Type B pancreatic cell (in vitro differentiated cells): ENCODE results near the gene NCAN. TPM values are rescaled to one million over a fixed set of nuclear protein-coding genes. Genes with fewer than 3 reads are reported as not detected.
A peak's percentile ranks its signal among the peaks of the same experiment; 100 is the strongest.

Source experiments
- DNase-seq: peaks from one replicate; pipeline ENCODE4 v3.0.0; 2021; ENCODE audit warnings: mixed read lengths; ENCODE audit not compliant: unreplicated experiment; ENCODE audit errors: extremely low spot score
- H3K27ac Mint-ChIP-seq: 2 replicates; pipeline ENCODE4 v1.8.0; 2021; ENCODE audit warnings: mild to moderate bottlenecking, mixed read lengths
- H3K27me3 Mint-ChIP-seq: 2 replicates; pipeline ENCODE4 v1.8.0; 2021; ENCODE audit warnings: mixed read lengths
- H3K36me3 Mint-ChIP-seq: 2 replicates; pipeline ENCODE4 v1.8.0; 2021; ENCODE audit warnings: mixed read lengths
- H3K4me1 Mint-ChIP-seq: one replicate; pipeline ENCODE4 v1.8.0; 2021; ENCODE audit warnings: mixed read lengths; ENCODE audit not compliant: unreplicated experiment
- H3K4me3 Mint-ChIP-seq: 2 replicates; pipeline ENCODE4 v1.8.0; 2021; ENCODE audit warnings: mild to moderate bottlenecking, mixed read lengths
- H3K9me3 Mint-ChIP-seq: 2 replicates; pipeline ENCODE4 v1.8.0; 2021; ENCODE audit warnings: mixed read lengths
- total RNA-seq: library from RNA; stranded (reverse); gene quantifications from 2 replicates; pipeline ENCODE4 v1.2.1, GENCODE V29; 2021; ENCODE audit warnings: low replicate concordance
- TF ChIP-seq, protein P1 (sequence below): fragments of 200-600 bp; sonication (generic); conservative IDR thresholded peaks from 2 replicates; pipeline ENCODE4 v1.5.0; 2021; ENCODE audit warnings: antibody characterized with exemption, mild to moderate bottlenecking

NCAN gene
- total RNA-seq, 1 donor from 2014 or later: 0.80 TPM

DNA sequence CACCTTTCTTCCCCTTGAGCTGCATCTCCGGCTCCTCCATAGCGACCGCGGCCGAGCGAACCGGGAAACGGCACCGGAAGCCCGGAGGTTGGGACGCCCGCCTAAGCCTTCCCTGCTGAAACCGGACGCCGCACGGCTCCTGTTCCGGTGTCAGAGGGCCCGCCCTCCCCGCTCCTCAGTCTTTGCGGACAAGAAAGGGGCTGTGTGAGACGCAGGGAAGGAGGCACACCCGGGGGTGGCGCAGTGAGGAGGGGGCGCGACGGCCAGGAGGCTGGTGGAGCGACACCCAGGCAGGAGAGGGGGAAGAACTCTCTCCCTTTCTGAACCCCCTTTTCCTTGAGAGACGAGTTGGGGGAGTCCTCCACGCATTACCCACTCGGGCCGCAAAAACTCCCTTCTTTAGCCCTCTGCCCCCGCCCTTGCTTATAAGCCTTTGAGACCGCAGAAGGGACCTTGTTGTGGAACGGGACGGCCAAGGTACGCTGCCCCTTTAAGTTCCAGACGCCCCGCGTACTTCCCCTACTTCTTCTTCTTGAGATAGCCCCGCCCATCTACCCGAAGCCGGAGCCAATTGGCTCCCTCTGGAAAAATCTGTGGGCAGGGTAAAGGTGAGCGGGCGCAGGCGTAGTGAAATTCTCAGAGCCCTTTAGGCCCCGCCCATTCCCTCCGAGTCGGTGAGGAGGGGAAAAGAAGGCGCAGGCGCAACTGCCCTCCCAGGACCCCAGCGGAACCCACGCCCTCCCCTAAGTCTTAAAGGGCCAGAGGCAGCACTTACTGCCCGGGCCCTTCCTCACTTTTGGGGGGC is 19.5 kb upstream of the NCAN start, which contains the start of the genes BORCS8 and RFXANK:
Gene BORCS8 (minus strand): TSS at position 75 of the 805 bp plus-strand sequence. CDS start 35 bp downstream, at position 40.
Gene RFXANK (plus strand): TSS at position 181 of the 805 bp plus-strand sequence. CDS start 1,689 bp downstream, outside the sequence.
- peak within 1 kb of the TSS; percentile 98 for H3K4me3 Mint-ChIP-seq
- DNase-seq: peak; percentile 98
- H3K9me3 Mint-ChIP-seq: no peaks in the 10 kb centered on the region
- peaks cover 4% of the 10 kb centered on the region for H3K36me3 Mint-ChIP-seq
- H3K27ac Mint-ChIP-seq: peak within 1 kb of the TSS; percentile 99
- no peaks in the 10 kb centered on the region for H3K27me3 Mint-ChIP-seq
- TF ChIP-seq, protein P1, sequence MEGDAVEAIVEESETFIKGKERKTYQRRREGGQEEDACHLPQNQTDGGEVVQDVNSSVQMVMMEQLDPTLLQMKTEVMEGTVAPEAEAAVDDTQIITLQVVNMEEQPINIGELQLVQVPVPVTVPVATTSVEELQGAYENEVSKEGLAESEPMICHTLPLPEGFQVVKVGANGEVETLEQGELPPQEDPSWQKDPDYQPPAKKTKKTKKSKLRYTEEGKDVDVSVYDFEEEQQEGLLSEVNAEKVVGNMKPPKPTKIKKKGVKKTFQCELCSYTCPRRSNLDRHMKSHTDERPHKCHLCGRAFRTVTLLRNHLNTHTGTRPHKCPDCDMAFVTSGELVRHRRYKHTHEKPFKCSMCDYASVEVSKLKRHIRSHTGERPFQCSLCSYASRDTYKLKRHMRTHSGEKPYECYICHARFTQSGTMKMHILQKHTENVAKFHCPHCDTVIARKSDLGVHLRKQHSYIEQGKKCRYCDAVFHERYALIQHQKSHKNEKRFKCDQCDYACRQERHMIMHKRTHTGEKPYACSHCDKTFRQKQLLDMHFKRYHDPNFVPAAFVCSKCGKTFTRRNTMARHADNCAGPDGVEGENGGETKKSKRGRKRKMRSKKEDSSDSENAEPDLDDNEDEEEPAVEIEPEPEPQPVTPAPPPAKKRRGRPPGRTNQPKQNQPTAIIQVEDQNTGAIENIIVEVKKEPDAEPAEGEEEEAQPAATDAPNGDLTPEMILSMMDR: no peak
- peaks cover 10% of the 10 kb centered on the region for H3K4me1 Mint-ChIP-seq

DNA sequence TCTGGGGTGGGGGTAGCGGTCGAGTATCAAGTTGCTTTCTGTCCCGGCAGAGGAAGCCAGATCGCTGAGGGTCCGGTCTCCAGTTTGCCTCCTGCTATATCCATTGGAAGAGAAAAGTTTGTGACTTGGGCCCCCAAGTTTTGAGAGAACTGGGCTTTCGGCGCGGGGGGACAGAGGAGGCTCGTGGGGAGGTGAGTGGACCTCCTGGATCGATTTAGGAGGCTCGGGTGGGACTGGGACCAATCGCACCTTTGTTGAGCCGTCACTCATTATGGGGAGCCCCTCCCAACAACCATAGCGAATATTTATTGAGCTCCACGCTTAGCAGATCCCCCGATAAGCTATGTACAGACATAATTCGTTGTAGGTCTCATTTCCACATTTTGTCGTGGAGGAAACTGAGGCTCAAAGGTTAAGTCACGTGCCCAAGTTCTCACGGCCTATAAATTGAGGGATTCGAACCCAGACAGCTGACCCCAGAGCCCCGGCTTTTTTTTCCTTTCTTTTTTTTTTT is 18.8 kb upstream of the NCAN start:
- TF ChIP-seq, protein P1: no peak
- no peak for DNase-seq
- H3K27ac Mint-ChIP-seq: peak overlapping the region; percentile 99
- no peaks in the 10 kb centered on the region for H3K9me3 Mint-ChIP-seq
- peak overlapping the region; percentile 98 for H3K4me3 Mint-ChIP-seq
- H3K36me3 Mint-ChIP-seq: peaks cover 4% of the 10 kb centered on the region
- no peaks in the 10 kb centered on the region for H3K27me3 Mint-ChIP-seq
- H3K4me1 Mint-ChIP-seq: peaks cover 10% of the 10 kb centered on the region

DNA sequence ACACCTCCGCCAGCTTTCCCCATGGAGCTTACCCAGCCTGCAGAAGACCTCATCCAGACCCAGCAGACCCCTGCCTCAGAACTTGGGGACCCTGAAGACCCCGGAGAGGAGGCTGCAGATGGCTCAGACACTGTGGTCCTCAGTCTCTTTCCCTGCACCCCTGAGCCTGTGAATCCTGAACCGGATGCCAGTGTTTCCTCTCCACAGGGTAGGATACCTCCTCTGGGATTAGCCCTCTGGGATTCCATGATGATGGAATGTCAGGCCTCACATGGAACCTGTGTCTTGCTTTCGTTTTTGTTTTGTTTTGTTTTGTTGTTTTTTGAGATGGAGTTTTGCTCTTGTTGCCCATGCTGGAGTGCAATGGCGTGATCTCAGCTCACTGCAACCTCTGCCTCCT is 17.8 kb upstream of the NCAN start:
- Mint-ChIP-seq H3K36me3 (peaks cover 7% of the 10 kb centered on the region), H3K9me3 (no peaks in the 10 kb centered on the region), H3K27ac (peak overlapping the region; percentile 59), H3K4me1 (peaks cover 10% of the 10 kb centered on the region), H3K4me3 (peak overlapping the region; percentile 98), H3K27me3 (no peaks in the 10 kb centered on the region)
- DNase-seq: no peak
- TF ChIP-seq, protein P1: no peak

DNA sequence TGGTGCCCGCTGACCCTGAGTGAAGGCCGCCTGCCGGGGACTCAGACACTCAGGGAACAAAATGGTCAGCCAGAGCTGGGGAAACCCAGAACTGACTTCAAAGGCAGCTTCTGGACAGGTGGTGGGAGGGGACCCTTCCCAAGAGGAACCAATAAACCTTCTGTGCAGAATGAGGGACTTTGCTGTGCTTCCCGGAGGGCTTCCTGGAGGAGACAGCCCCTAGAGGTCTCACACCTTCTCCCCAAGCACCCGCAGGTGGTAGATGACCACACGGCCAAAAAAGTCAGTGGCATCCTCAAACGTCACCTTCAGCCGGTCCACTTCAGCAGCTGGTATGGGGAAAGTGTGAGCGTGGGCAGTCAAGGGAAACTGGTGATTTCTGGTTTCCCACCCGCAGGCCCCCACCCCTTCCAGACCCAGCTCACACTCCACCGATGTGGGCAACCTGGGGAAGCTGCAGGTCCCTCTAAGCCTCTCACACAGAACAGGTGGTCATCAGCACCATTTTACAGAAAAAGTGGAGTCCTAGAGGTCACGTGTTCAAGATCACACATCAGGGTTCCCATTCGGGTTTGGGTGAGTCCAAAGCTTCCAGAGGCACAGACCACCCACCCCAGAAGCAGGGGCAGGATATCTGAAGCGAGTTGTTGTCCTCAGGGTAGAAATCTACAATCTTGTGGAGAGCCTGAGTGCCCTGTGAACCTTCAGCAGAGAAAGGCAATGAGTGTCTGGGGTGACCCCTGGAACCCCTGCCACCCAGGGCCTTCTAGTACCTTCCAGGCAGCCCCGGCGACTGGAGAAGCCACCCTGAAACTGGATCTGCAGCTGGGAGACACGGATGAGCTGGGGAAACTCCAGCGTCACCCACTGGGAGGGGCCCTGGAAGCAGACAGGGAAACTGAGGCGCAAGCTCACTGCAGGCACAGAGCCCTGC is 9.8 kb upstream of the NCAN start:
- DNase-seq: no peak
- Mint-ChIP-seq H3K4me1 (peaks cover 8% of the 10 kb centered on the region), H3K36me3 (peaks cover 8% of the 10 kb centered on the region), H3K27ac (peak overlapping the region; percentile 92), H3K9me3 (no peaks in the 10 kb centered on the region), H3K4me3 (peak overlapping the region; percentile 93), H3K27me3 (peaks cover 16% of the 10 kb centered on the region)
- TF ChIP-seq, protein P1: no peak

DNA sequence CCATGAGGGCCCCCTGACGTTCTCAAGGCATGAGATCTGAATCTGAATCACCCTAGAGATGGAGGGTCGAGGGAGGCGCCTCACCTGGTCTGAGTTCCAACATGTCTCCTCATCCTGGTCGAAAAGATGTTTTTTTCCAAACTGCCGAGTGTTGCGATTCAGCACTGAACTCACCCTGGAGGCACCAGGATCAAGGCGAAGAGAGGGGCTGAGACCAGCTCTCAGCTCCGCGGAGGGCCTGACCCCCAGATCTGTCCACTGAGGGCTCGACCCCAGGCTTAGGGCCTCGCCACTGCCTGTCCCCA is 9.1 kb upstream of the NCAN start:
- Mint-ChIP-seq H3K27me3 (peaks cover 23% of the 10 kb centered on the region), H3K36me3 (peaks cover 8% of the 10 kb centered on the region), H3K4me1 (peaks cover 8% of the 10 kb centered on the region), H3K9me3 (no peaks in the 10 kb centered on the region), H3K4me3 (peak overlapping the region; percentile 93), H3K27ac (peak overlapping the region; percentile 92)
- no peak for DNase-seq
- TF ChIP-seq, protein P1: no peak
